Medulla oblongata (tissue), 1 donor: ENCODE data around the gene SPATS2.
"Not testable (repeated sequence)": the region's sequence is repeated elsewhere in the genome, so short reads cannot be mapped to it uniquely, and the experiment has no call there.

Source experiments
- DNase-seq: peaks from one replicate; pipeline ENCODE4 v3.0.0-alpha.2; 2015; ENCODE audit errors: extremely low spot score

The SPATS2 gene

DNA sequence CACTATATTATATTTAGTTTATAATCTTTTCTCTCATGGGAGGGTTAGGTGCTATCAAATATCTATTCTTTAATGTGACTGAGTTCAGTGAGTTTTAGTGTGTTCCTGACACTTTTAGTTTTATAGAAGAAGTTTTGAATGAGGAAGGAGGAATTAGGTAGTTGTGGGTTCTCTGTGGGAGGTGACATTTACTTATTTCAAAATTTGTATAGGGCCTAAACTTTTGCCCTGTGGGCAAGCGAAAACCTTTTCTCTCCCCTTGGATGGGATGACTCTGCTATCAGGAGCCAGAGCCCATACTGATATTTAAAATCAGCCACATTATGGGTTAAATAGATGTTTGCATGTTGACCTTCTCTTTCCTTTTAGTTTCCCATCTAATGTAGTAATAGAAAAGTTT lies 43.6 kb downstream of the SPATS2 start:
- no peak for DNase-seq

DNA sequence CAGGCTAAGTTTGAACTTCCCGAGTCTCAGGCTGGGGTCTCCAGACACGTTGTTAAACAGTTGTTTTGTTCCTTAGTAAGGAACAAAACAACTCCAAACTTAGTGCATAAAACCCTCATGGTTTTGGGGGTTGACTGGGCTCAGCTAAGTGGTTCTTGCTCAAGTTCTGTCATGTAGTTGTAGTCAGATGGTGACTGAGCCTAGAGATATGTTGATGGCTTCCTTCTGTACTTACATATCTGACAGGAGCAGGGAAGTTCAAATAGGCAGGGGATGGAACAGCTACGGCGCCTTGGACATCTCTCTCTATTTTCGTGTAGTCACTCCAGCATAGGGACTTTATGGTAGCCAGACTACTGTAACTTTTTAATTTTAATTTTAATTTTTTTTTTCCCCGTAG lies 45.7 kb downstream of the SPATS2 start:
- DNase-seq, result no peak

DNA sequence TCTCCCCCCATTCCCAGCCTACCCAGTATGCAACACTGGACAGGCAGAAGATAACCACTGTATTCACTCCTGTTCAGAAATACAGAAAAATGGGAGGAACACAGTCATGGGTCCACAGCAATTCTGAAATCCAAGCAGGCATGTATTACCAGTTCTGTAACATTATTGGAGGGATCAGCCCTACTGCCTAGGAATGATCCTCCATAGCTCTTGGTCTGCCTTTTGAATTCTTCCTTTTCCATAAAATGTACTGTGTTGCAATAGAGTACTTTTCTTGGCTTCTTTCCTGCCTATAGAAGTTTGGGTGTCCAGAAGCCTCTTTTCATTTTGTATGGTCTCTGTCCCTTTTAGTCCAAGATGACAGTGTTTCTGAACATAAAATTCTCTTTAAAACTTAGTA lies 46.5 kb downstream of the SPATS2 start:
- no peak for DNase-seq

DNA sequence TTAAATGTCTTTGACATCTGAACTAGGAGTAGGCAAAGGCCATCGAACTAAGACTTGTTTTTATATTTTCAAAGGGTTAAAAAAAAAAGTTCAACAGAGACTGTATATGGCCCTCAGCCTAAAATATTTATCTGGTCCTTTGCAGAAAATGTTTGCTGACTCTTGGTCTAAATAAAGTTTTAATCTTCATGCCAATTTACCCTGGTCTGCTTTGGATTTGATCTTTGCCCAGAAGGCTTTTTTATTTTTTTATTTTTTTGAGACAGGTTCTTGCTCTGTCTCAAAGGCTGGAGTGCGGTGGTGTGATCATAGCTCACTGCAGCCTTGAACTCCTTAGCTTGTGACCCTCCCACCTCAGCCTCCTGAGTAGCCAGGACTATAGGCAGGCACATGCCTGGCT lies 47.1 kb downstream of the SPATS2 start:
- DNase-seq, result no peak

DNA sequence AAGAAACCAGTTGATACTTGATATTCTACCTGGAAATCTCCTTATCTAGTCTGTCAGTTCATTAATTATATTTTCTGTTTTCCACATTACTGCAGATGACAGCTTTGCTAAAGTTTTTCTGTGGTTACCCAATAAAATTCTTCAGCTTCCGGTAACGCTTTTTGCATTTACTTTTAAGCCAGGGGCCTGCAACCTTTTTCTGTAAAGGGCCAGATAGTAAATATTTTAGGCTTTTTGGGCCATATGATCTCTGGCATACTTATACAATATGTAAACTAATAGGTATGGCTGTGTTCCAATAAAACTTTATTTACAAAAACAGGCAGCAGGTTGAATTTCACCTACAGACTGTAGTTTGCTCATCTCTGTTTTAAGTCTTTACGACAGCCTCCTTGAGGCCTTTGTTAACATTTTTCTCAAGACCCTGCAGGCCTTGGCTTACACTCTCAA lies 48.3 kb downstream of the SPATS2 start:
- no peak for DNase-seq

DNA sequence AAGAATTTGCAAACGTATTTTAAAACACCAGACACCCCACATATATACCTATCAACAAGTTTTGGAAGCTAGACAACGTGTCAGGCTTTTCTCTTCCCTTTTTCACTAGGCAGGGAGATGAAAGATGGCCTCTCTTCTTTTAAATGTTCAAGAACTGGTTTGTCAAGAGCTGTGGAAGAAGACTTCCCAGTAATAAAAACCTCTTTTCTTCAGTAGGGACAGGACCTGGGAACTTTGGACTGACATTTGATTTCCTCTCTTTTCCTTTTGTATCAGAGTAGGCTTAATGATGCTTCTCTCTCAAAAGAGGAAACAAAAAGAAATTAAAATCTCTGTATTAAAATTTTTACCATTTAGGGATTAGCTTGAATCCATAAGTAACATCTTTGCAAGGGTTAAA lies 49.6 kb downstream of the SPATS2 start:
- no peak for DNase-seq

DNA sequence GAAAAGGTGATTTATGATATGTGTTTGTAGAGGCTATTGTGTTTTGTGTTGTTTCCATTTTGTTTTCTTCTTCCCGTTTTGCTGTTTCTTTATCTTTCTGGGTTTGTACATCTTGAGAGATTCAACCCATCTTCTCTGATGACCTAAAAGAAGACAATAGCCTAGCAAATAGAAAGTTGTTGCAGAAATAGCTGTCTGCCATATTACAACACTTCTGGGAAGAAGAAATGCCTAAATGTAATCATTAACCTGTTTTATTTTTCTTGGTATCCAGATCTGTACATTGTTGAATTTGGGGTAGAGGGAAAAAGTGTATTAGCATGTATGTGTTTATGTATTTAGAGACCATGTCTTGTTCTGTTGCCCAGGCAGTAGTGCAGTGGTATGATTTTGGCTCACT lies 50.3 kb downstream of the SPATS2 start:
- no peak for DNase-seq

DNA sequence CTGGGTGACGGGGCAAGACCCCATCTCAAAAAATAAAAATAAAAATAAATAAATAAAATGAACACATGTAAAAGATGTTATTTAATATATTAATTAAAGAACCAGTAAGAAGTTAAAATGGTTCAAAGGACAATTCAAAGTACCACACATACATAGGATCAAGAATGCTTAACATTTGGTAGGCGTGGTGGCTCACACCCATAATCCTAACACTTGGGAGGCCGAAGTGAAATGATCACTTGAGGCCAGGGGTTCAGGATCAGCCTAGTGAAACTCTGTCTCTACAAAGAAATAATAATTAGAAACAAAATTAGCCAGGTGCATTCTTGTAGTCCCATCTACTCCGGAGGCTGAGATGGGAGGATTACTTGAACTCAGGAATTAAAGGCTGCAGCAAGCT lies 53.3 kb downstream of the SPATS2 start:
- DNase-seq, result no peak

DNA sequence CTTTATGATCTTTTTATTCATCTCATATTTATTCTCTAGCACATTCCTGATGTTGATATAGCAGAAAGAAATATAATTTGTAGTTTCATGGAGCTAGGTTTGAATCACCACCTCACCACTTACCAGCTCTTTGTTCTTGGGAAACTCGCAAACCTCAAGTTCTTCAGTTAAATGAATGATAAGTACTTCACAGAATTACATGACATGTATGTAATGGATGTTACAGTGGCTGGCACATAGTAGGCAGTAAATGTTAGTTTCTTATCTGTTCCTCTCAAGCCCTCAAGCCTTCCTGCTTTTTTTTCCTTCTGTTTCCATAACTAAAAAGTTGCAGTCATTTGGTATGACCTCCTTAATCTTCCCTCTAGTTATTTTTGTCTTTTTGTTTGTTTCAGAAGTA lies 54.9 kb downstream of the SPATS2 start:
- no peak for DNase-seq

DNA sequence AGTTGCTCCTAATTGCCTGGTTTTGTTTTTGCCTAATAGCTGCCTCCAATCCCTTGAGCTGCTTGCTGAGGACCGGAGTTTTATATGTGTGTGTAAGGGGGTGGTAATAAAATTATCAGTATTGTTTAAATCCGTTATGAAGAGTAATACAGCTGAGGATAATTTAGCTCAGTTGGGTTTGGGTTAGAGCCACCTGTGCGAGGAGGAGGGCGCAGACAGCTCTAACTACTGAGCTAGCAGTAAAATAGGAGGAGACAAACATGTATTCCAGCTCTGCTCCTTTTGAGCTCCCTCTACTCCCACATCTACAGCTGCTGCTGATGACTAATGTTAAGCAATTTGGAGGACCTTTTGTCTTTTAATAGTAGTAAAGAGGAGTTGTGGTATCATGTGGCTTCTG lies 61.5 kb downstream of the SPATS2 start:
- DNase-seq, result no peak

DNA sequence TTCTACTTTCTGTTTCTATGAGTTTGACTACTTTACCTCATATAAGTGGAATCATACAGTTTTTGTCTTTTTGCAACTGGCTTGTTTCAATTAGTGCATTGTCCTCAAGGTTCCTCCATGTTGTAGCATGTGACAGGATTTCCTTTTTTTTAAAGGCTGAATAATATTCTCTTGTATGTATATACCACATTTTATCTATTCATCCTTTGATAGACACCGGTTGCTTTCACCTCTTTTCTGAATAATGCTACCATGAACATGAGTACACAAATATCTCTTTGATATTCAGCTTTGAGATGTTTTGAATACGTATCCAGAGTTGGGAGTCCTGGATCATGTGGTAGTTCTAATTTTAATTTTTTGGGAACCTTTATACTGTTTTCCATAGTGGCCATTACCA lies 65.4 kb downstream of the SPATS2 start:
- no peak for DNase-seq

DNA sequence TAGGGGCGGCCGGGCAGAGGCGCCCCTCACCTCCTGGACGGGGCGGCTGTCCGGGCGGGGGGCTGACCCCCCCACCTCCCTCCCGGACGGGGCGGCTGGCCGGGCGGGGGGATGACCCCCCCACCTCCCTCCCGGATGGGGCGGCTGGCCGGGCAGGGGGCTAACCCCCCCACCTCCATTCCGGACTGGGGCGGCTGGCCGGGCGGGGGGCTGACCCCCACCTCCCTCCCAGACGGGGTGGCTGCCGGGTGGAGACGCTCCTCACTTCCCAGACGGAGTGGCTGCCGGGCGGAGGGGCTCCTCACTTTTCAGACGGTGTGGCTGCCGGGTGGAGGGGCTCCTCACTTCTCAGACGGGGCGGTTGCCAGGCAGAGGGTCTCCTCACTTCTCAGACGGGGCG lies 69.5 kb downstream of the SPATS2 start:
- not testable (repeated sequence) for DNase-seq

DNA sequence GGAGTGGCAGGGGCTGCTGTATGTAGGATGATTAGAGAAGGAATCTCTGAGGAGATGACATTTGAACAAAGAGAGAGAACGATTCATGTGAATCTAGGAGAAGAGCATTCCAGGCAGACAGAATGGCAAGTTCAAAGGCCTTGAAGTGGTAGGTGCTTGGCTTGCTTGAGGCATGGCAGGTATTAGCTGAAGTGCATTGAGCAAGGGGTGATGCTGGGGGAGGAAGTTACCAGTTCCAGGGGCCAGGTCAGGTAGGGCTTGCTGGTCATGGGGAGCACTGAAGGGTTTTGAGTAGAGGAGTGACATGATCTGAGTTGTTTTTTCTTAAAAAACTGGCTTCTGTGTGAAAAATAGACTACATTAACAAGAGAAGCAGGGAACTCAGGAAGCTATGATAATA lies 71.8 kb downstream of the SPATS2 start:
- no peak for DNase-seq

DNA sequence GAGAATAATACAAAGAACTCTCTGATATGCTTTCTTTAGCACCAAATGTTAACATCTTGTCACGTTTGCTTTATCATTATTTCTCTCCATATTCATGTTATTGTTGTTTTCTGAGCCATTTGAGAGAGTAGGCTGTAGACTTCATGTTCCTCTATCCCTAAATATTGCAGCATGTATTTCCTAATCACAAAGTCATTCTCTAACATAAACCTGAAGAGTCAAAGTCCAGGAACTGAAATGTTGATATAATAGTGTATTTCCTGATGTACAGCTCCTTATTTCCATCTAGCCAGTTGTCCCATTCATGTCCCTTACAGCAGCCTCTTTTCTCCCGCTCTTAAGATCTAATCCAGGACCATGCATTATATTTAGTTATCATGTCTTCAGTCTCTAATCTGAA lies 72.8 kb downstream of the SPATS2 start:
- DNase-seq, result no peak

DNA sequence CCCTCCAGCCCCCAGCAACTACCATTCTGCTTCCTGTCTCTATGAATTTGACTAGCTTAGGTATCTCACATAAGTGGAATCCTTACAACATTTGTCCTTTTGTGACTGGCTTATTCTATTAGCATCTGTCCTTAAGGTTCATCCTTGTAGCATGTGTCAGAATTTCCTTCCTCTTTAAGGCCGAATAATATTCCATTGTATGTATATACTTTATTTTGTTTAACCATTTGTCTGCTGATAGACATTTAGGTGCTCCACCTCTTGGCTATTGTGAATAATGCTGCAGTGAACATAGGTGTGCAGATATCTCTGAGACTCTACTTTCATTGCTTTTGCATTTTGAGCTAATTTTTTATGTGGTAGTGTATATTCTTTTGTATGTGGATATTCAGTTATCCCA lies 75.7 kb downstream of the SPATS2 start:
- DNase-seq, result no peak

DNA sequence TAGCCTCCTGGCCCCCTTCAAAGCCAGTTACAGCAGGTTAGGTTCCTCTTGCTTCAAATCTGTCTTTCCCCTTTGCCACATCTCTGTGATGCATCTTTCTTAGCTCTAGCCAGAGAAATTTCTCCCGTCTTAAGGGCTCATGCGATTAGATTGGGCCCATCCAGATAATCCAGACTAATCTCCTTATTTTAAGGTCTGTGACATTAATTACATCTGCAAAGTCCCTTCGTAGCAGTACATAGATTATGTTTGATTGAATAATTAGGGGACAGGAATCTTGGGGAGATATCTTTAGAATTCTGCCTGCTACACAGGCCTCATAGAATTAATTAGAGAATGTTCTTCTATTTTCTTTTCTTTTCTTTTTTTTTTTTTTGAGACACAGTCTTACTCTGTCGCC lies 79.3 kb downstream of the SPATS2 start:
- no peak for DNase-seq

DNA sequence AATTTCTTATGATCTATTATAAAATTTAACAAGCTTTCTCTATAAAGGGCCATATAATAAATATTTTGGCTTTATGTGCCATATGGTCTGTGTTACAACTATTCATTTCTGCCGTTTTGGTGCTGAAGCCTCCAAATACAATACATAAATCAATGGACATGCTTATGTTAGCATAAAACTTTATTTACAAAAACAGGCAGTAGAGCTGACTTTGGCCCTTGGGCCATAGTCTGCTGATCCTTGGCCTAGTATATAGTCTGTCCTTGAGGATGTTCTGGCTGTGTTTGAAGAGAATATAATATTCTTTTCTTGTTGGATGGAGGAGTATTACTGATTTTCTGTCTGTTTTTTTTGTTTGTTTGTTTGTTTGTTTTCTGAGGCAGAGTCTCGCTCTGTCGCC lies 81.6 kb downstream of the SPATS2 start:
- DNase-seq, result no peak

DNA sequence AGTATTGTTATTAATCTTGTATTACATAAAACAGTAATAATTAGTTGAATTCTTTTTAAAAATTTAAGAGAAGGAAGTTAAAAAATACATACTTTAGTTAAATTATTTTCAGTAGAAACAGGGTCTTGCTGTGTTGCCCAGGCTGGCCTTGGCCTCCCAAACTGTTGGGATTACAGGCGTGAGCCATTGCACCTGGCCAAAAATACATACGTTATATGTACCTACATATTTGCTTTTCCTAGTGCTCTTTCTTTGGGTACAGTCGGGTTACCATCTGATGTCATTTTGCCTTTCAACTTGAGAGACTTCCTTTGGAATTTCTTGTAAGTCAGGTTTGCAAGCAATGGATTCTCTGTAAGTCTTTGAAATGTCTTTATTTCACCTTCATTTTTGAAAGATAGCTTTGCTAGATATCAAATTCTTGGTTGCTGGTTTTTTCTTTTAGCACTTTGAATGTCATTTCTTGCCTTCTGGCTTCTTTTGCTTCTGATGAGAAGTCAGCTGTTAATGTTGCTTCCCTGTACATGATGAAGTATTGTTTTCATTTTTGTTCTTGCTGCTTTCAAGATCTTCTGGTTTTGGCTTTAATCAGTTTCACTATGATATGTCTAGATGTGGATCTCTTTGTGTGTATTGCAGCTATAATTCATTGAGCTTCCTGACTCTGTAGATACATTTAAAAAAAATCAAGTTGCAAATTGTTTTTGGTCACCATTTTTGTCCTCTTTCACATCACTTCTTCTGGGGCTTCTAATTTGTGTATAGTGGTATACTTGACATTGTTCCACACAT lies 84.4 kb downstream of the SPATS2 start:
- no peak for DNase-seq

DNA sequence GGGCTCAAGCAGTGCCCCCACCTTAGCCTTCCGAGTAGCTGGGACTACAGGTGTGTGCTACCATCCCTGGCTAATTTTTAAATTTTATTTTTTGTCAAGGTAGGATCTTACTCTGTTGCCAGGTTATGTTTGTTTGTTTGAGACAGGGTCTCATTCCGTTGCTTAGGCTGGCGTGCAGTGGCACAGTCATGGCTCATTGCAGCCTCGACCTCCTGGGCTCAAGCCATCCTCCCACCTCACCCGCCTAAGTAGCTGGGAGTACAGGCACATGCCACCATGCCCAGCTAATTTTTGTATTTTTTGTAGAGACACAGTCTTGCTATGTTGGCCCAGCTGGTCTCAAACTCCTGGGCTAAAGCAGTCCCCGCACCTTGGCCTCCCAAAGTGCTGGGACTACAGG lies 88.2 kb downstream of the SPATS2 start:
- no peak for DNase-seq

DNA sequence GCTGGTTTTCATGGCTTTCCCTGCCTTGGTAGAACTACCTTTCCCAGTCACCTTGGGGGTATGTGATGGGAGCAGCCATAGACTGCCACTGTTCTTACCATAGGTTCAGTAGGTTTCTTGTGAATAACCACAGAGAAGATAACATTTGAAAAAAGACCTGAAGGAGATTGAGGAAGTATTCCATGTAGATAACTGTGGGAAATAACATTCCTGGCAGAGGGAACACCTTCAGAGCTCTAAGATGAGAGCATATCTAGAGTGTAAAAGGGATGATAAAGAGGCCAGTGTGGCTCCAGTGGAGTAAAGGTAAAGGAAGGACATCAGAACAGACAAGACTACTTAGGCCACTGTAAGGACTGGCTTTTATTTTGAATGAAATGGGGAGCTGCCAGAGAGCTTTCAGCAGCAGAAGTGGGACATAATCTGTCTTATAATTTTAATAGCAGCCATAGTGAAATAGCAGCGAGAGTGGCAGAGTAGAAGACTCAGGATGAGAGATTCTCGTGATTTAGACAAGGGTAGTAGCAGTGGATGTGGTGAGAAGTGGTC lies 88.9 kb downstream of the SPATS2 start:
- DNase-seq, result no peak

DNA sequence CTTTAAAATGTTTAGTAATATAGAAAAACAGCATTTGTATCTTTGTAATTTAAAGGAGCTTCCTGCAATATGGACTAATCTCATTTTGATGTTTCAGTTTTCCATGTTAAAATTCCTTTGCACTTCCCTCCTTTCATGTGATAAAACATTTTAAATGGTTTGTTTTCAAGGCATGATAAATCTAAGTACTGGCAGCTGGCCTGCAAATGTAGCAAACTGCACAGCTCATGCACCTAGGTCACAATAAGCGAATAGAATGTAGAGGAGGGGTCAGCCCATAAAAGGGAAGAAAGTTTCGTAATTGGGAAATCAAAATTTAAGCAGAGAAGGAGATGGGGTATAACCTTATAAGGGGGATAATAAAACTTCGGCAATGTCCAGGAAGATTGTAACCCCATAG lies 91.6 kb downstream of the SPATS2 start:
- no peak for DNase-seq

DNA sequence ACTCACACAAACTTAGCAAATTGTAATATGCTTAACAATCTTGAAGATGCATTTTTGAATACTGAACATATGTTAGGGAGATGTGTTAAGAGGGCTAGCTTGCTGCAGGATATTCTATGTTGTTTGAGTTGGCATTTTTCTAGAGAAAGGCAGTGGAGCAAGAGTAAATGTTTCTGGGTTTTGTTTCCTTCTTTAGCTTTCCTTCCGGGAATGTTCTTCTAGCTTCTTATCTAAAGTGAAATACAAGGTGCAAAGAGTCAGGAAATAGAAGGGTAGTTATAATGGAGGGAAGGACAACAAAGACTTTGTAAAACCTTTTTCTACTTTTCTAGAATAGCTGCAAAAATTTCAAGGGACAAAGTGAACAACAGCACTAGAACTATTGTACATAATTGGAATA lies 94.0 kb downstream of the SPATS2 start:
- DNase-seq, result no peak

DNA sequence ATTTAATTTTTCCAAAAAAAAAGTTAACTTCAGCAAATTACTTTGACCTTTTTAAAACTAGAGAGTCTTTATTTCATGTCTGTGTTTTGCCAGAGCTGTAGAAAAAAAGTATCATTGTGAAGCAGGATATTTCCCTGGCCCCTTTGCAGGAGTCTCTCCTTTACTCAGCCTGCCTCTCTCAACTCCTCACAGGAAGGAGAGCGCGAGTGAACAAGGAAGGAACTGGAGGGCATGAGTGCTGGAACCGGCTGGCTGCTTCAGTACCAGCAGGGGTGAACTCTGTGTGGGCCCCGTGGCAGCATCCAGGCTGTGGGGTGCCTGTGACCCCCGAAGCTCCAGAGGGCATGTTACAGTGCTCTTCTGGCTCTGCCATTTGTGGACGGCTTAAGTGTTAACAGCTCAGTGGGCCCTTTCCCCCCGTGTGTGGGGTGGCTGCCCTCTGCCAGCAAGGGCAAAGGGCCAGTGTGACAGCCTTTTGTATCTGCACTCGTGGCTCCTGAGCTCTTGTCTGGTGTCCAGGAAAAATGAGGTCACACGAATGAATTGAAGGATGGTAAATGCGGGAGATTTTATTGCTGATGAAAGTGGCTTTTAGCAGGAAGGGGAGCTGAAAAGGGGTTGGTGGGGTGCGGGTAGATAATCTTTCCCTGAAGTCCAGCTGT lies 95.0 kb downstream of the SPATS2 start:
- DNase-seq, result peak; percentile 18
